K562 (cell line): ENCODE results near the gene SYT3. TPM values are rescaled to one million over a fixed set of nuclear protein-coding genes. Genes with fewer than 3 reads are reported as not detected.

Experiments
- CBFA2T2 ChIP-seq: fragments of 450-650 bp; conservative IDR thresholded peaks from 2 replicates; pipeline ENCODE4 v1.6.1; 2017; ENCODE audit warnings: mild to moderate bottlenecking
- EHMT2 ChIP-seq: fragments of 450-650 bp; IDR thresholded peaks from 2 replicates; pipeline ENCODE4 v1.6.1; 2018; ENCODE audit warnings: antibody characterized with exemption
- FOS ChIP-seq: IDR thresholded peaks from 3 replicates; pipeline ENCODE4 v1.6.1; 2011; ENCODE audit not compliant: insufficient read length; ENCODE audit errors: extremely low read depth
- HDAC1 ChIP-seq, 2 experiments: fragments of 450-650 bp; IDR thresholded peaks; 2 replicates each; pipeline ENCODE4 v1.6.1; 2016 to 2017; ENCODE audit warnings: inconsistent platforms in 1 of 2, mild to moderate bottlenecking in 1 of 2, moderate library complexity in 1 of 2
- HEY1 ChIP-seq: fragments of 250-450 bp; sonication (Bioruptor Pico); IDR thresholded peaks from 2 replicates; pipeline ENCODE4 v1.5.0; 2020; ENCODE audit warnings: mild to moderate bottlenecking, moderate library complexity, borderline replicate concordance
- PHB2 ChIP-seq: fragments of 450-650 bp; IDR thresholded peaks from 2 replicates; pipeline ENCODE4 v1.6.1; 2017; ENCODE audit warnings: low read depth
- RBM34 ChIP-seq: fragments of 200-400 bp; formaldehyde crosslinking; IDR thresholded peaks from 2 replicates; pipeline ENCODE4 v1.6.1; 2018; ENCODE audit warnings: low read length, borderline replicate concordance; ENCODE audit not compliant: insufficient read depth
- SIN3A ChIP-seq, 2 experiments: fragments of 150-350 bp in 1 of 2; IDR thresholded peaks; 2 replicates each; pipeline ENCODE4 v1.6.1; 2011 to 2016; ENCODE audit warnings: borderline replicate concordance in 2 of 2, low read depth in 2 of 2, low read length in 2 of 2, mild to moderate bottlenecking in 2 of 2, moderate library complexity in 2 of 2; ENCODE audit not compliant: control insufficient read depth in 1 of 2
- SLC30A9 ChIP-seq: fragments of 250-450 bp; sonication (Bioruptor Pico); IDR thresholded peaks from 2 replicates; pipeline ENCODE4 v1.8.0; 2022; ENCODE audit warnings: mild to moderate bottlenecking, moderate library complexity
- SMAD2 ChIP-seq: fragments of 150-350 bp; IDR thresholded peaks from 2 replicates; pipeline ENCODE4 v1.6.1; 2014; ENCODE audit warnings: low read depth, mild to moderate bottlenecking, low read length
- SMARCA4 ChIP-seq: fragments of 450-650 bp; IDR thresholded peaks from 2 replicates; pipeline ENCODE4 v1.6.1; 2016
- SMC3 ChIP-seq: conservative IDR thresholded peaks from 2 replicates; pipeline ENCODE4 v1.6.1; 2011; ENCODE audit warnings: low read depth, low read length, improper control_type of control experiment; ENCODE audit not compliant: insufficient read depth
- SP1 ChIP-seq: sonication (generic); formaldehyde crosslinking; IDR thresholded peaks from 2 replicates; pipeline ENCODE4 v1.8.1; 2022; ENCODE audit warnings: mild to moderate bottlenecking, missing genetic modification reagents
- TAL1 ChIP-seq: fragments of 450-650 bp; IDR thresholded peaks from 2 replicates; pipeline ENCODE4 v1.6.1; 2016; ENCODE audit warnings: mild to moderate bottlenecking
- XRCC3 ChIP-seq: fragments of 450-650 bp; IDR thresholded peaks from 2 replicates; pipeline ENCODE4 v1.6.1; 2017; ENCODE audit warnings: mild to moderate bottlenecking, moderate library complexity
- ZNF780A ChIP-seq: fragments of 250-450 bp; sonication (Bioruptor Pico); IDR thresholded peaks from 2 replicates; pipeline ENCODE4 v1.5.0; 2021; ENCODE audit warnings: mild to moderate bottlenecking
- polyA plus RNA-seq, 8 experiments: library from polyadenylated mRNA; depleted of rRNA in 4 of 8; stranded (reverse) in 5 of 8; unstranded in 3 of 8; fragments of >200 nt; fragmentation: Nextera tagmentation in 2 of 8; fragmentation: Illumina TruSeq in 1 of 8; extraction: Ambion mirVana in 2 of 8; extraction: Trizol in 1 of 8; gene quantifications; 2 replicates each; pipeline versions ENCODE4 v1.2.1 to v1.2.3, GENCODE V29; 2011 to 2014; ENCODE audit warnings: inconsistent platforms in 1 of 8, missing spikeins in 1 of 8
- total RNA-seq, 7 experiments: library from RNA; depleted of rRNA in 6 of 7; stranded (reverse); fragments of >200 nt in 6 of 7; fragmentation: Illumina TruSeq in 2 of 7; extraction: Trizol in 2 of 7; gene quantifications; 2 replicates each; pipeline versions ENCODE4 v1.2.1 to v1.2.3, GENCODE V29; 2011 to 2021; ENCODE audit warnings: low replicate concordance in 1 of 7
- TF ChIP-seq, protein P1 (sequence below): sonication (generic); formaldehyde crosslinking; IDR thresholded peaks from 2 replicates; pipeline ENCODE4 v1.9.0; 2022; ENCODE audit warnings: mild to moderate bottlenecking, missing genetic modification reagents
- TF ChIP-seq, protein P2 (sequence below): fragments of 450-650 bp; formaldehyde crosslinking; IDR thresholded peaks from 2 replicates; pipeline ENCODE4 v1.4.0; 2020; ENCODE audit warnings: mild to moderate bottlenecking
- TF ChIP-seq, protein P3 (sequence below): fragments of 200-800 bp; sonication (Bioruptor generic); IDR thresholded peaks from 2 replicates; pipeline ENCODE4 v1.6.1; 2017; ENCODE audit warnings: missing genetic modification characterization, missing compliant biosample characterization
- TF ChIP-seq, protein P4 (sequence below): fragments of 450-650 bp; IDR thresholded peaks from 2 replicates; pipeline ENCODE4 v1.6.1; 2018; ENCODE audit not compliant: partially characterized antibody

SYT3 gene
- total and polyA plus RNA-seq, 9 of the 15 experiments (the other 6 are each of a cell fraction or from before 2014, with no cell fraction given), result 0.36 to 2.0 (median 0.54) TPM; not detected in 2

DNA sequence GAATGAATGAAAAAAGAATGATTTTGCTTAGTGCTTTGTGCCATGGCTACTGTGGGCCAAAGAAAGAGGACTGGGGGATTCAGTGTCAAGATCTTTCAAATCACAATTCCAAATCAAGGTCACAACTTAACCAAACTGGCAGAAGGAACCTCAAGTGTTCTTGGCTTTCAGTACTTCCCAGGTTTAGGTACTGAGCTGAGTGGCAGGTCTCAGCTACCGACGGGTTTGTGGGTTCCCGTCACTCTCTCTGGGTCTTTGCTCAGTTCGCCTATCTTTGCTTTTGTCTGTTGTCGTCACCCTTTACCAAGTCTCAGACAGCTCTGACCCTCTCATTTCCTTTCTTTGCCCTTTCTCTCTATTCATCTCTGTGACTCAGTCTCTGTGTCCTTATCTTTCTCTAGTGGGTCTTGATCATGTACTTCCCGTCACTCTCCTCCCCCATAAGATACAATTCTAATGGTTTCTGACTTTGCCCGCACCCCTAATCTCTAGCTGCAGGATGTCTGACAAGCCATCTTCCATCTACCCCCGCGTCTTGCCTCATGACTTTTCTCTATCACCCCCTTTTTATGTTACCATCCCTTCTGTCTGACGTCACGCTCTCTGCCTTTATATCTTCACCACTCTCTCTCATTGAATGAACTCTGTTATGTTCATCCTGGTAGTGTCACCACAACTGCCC, 38.1 kb downstream of the SYT3 start (continued):
- TF ChIP-seq, protein P1, sequence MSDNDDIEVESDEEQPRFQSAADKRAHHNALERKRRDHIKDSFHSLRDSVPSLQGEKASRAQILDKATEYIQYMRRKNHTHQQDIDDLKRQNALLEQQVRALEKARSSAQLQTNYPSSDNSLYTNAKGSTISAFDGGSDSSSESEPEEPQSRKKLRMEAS (CRISPR knock-in tag), result no peak
- TF ChIP-seq SMC3, result no peak
- peak; percentile 92 for TF ChIP-seq PHB2
- TF ChIP-seq SMAD2, result no peak
- peak; percentile 100 for TF ChIP-seq SMARCA4
- TF ChIP-seq TAL1, result peak; percentile 94
- peak; percentile 44 for TF ChIP-seq FOS
- TF ChIP-seq, protein P2, sequence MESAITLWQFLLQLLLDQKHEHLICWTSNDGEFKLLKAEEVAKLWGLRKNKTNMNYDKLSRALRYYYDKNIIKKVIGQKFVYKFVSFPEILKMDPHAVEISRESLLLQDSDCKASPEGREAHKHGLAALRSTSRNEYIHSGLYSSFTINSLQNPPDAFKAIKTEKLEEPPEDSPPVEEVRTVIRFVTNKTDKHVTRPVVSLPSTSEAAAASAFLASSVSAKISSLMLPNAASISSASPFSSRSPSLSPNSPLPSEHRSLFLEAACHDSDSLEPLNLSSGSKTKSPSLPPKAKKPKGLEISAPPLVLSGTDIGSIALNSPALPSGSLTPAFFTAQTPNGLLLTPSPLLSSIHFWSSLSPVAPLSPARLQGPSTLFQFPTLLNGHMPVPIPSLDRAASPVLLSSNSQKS (CRISPR knock-in tag), result no peak
- peak; percentile 98 for TF ChIP-seq CBFA2T2
- TF ChIP-seq HDAC1 (IDR thresholded peaks at IDR 0.05), result peak; percentile 33 to 94; a peak in 2 of 4 replicates
- TF ChIP-seq RBM34, result no peak
- TF ChIP-seq SIN3A (IDR thresholded peaks at IDR 0.05; ENCODE audit: borderline replicate concordance in 2 of 2, control insufficient read depth in 1 of 2, low read depth in 2 of 2, low read length in 2 of 2), result no peak
- TF ChIP-seq XRCC3, result no peak
- TF ChIP-seq HEY1 (CRISPR knock-in tag), result 0 out of 2 replicates have a peak, but pooled peaks have one; percentile 65
- no peak for TF ChIP-seq ZNF780A (CRISPR knock-in tag)
- TF ChIP-seq, protein P3, sequence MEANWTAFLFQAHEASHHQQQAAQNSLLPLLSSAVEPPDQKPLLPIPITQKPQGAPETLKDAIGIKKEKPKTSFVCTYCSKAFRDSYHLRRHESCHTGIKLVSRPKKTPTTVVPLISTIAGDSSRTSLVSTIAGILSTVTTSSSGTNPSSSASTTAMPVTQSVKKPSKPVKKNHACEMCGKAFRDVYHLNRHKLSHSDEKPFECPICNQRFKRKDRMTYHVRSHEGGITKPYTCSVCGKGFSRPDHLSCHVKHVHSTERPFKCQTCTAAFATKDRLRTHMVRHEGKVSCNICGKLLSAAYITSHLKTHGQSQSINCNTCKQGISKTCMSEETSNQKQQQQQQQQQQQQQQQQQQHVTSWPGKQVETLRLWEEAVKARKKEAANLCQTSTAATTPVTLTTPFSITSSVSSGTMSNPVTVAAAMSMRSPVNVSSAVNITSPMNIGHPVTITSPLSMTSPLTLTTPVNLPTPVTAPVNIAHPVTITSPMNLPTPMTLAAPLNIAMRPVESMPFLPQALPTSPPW, result peak; percentile 85
- TF ChIP-seq EHMT2, result peak; percentile 83
- TF ChIP-seq, protein P4, sequence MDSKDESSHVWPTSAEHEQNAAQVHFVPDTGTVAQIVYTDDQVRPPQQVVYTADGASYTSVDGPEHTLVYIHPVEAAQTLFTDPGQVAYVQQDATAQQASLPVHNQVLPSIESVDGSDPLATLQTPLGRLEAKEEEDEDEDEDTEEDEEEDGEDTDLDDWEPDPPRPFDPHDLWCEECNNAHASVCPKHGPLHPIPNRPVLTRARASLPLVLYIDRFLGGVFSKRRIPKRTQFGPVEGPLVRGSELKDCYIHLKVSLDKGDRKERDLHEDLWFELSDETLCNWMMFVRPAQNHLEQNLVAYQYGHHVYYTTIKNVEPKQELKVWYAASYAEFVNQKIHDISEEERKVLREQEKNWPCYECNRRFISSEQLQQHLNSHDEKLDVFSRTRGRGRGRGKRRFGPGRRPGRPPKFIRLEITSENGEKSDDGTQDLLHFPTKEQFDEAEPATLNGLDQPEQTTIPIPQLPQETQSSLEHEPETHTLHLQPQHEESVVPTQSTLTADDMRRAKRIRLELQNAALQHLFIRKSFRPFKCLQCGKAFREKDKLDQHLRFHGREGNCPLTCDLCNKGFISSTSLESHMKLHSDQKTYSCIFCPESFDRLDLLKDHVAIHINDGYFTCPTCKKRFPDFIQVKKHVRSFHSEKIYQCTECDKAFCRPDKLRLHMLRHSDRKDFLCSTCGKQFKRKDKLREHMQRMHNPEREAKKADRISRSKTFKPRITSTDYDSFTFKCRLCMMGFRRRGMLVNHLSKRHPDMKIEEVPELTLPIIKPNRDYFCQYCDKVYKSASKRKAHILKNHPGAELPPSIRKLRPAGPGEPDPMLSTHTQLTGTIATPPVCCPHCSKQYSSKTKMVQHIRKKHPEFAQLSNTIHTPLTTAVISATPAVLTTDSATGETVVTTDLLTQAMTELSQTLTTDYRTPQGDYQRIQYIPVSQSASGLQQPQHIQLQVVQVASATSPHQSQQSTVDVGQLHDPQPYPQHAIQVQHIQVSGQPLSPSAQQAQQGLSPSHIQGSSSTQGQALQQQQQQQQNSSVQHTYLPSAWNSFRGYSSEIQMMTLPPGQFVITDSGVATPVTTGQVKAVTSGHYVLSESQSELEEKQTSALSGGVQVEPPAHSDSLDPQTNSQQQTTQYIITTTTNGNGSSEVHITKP, result peak; percentile 70
- peak; percentile 38; the same call in 1 of the 2 replicates for TF ChIP-seq SP1 (CRISPR knock-in tag)
- TF ChIP-seq SLC30A9, result no peak
